ENCODE measurements around the gene NTRK1.

The NTRK1 gene

DNA sequence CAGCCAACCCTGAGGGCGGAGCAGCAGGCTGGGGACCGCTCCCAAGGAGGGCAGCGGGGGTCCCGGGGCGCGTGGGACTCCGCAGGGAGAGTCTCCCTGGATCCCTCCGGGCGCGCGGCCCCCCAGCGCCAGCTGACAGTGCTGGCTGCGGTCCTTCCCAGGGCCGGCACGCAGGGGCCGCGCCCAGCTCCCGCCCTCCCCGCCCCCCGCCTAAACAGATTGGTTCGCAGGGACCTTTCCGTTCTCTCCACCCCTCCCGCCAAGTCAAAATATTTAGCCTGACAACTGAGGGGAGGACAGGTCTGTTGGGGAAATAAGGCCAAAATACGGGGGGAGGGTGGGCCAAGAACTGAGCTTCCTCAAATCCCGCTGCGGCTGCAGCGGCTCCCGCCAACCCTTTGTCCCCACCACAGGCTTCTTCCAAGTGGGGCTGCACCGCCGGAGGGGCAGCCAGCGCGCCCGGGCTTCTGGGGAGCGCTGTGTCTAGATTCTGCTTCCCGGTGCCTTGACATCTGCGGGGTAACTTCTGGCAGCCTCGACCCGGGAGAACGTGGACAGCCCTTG, 1.6 kb upstream of the NTRK1 start, which contains the start of gene INSRR:
Gene INSRR, minus strand, starts transcription at position 159 of the 564 bp plus-strand sequence. CDS start 496 bp downstream, outside the sequence.
- no peak for DNase-seq

DNA sequence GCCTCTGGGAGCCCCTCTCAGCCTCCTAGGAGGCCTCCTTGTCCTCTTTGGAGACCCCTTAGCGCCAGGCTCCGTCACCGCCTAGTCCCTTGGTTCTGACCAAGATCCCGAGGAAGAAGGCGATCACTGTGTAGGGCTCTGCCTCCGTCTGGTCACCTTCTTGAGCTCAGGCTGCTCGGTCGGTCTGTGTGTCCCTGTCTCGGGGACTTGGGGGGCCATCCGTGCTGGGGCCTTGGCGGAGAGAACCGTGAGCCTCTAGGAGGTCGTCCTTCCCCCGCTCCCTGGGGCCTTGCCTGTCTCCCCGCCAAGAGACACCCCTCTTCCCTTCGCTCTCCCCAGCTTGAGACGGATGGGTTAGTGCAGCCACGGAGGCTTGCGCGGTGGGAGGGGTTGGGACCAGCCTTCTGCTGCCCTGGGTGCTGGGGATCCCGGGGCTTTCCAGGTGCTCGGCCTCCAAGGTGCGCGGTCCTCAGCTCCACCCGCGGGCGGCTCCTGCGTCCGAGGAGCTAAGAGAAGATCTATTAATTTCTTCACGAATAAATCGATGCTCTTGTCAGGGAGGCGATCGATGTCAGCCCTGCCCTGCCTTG, 1.0 kb upstream of the NTRK1 start:
- DNase-seq: no peak

DNA sequence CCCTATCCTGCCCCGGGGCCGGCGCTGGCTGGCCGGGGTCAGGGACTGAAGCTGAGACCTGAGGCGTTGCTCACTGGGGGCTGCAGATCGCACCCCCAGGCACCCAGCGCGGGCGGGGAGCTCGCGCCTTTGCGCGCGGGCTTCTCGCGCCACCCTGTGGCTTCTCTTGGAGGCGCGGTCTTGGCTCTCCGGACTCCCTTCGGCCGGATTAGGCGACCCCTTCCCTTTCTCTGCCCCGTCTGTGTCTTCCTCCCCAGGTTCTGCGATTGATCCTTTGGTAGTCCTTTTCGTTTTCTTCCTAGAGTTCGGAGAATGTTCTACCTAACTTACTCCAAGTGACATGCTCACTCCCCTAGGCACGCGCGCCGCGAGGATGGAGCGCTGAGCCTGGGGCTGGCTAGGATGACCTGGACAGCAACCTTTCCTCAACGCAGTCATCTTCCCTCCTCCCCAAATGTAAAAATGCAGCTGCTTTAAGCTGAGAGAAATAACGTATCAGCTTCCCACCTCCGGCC, 495 bp upstream of the NTRK1 start:
- DNase-seq: no peak

- no peak for DNase-seq
Observed at GRCh38 chr1:156862584-156862983, 1.9 kb downstream of the NTRK1 start.

DNA sequence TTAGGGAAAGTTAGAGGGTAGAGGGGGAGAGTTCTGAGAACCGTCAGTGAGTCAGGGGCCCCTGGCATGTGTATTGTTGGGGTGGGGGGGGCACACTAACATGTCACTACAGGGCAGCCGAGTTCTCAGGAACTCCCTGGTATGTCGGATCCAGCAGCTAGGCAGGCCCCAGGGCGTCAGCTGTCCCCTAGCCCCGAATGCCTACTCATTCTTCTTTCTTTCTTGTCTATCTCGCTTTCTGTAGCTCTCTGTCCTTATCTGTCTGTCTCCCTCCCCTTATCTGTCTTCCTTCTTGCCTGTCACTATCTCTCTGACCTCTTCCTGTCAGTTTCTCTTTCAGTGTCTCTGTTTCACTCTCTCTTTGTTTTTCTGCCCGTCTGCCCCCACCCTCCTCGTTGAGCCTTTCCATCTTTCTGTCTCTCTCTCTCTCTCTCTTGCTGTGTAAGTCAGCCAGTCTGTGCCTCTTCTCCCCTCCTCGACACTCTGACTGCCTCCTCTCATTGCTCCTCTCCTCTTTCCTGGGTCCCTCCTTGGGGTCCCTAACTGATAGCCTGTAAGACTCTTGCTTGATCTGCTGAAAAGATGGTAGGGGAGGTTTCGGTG, 2.4 kb downstream of the NTRK1 start:
- DNase-seq: no peak

- no peak for DNase-seq
Observed at GRCh38 chr1:156863631-156864030, 3.0 kb downstream of the NTRK1 start.

GRCh38 chr1:156864796-156865195, 4.1 kb downstream of the NTRK1 start:
- DNase-seq: no peak

DNA sequence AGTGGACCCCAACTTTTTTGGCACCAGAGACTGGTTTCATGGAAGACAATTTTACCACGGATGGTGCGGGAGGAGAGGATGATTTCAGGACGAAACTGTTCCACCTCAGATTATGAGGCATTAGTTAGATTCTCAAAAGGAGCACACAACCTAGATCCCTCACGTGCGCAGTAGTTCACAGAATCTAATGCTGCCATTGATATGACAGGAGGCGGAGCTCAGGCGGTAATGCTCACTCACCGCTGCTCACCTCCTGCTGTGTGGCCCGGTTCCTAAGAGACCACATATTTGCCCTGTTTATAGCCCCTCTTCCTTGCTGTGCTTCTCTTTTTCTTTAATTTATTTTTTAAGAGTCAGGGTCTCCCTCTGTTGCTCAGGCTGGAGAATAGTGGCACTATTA, 4.6 kb downstream of the NTRK1 start:
- no peak for DNase-seq

DNA sequence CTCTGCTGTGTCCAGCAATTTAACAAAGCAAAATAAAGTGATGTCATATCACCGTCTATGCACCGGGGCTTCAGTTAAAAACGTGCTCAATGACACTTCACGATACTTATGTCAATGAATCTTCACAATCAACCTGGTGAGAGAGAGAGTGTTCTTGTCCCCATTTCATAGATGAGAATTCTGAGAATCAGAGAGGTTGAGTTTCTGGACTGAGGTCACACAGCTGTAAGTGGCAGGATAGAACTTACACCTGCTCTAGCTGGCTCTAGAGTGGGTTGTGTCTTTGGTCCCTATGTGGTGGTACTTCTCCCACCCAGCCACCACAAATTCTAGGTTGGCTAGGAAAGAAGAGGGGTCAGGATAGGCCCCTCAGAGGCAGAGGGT, 5.2 kb downstream of the NTRK1 start:
- DNase-seq: no peak

DNA sequence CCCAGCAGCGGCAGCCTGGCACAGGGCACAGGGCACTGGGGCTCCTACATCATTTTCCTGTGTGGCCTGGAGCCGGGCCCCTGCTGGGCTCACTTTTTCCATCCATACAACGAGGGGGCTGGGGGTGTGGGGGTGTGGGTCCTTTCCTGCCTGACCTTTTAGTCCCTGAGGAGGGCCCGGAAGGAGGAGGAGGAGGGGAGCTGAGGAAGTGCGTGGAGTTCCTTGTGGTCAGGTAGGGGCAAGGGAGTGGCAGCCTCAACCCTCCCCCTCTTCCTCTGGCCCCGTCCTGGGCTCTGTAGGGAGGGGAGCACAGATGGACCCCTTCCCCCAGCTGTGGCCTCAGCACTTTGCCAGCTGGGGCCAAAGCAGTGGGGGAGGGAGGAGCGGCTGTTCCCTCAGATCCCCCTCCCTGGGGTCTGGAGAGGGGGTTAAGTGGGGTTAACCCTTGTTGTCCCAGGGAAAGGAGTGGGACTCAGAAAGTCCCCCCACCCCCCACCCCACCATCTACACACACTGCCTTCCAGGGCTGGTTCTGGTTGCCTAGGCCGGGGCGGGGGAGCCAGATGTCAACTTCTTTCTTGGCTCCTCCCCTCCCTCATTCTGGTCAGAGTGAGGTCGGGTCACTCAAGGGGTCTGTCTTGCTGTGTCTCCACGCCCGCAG, 5.7 kb downstream of the NTRK1 start:
- no peak for DNase-seq

- DNase-seq: no peak
Observed at GRCh38 chr1:156868341-156868740, 7.7 kb downstream of the NTRK1 start.

- no peak for DNase-seq
Observed at GRCh38 chr1:156869455-156869854, 8.8 kb downstream of the NTRK1 start.

GRCh38 chr1:156873659-156874058, 13.0 kb downstream of the NTRK1 start:
- DNase-seq: no peak

- no peak for DNase-seq
Observed at GRCh38 chr1:156874142-156874541, 13.5 kb downstream of the NTRK1 start.

- DNase-seq: no peak
Observed at GRCh38 chr1:156874572-156875340, 14.1 kb downstream of the NTRK1 start.

DNA sequence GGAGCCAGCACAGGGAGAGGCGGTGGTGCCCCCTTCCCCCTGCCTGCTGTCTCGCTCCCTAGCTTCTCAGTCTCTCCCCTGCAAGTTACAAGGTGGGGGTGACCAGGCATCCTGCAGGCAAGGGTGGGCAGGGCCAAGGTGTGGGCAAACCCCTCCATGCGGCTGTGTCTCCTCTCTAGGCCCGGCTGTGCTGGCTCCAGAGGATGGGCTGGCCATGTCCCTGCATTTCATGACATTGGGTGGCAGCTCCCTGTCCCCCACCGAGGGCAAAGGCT, 14.6 kb downstream of the NTRK1 start:
- no peak for DNase-seq

DNA sequence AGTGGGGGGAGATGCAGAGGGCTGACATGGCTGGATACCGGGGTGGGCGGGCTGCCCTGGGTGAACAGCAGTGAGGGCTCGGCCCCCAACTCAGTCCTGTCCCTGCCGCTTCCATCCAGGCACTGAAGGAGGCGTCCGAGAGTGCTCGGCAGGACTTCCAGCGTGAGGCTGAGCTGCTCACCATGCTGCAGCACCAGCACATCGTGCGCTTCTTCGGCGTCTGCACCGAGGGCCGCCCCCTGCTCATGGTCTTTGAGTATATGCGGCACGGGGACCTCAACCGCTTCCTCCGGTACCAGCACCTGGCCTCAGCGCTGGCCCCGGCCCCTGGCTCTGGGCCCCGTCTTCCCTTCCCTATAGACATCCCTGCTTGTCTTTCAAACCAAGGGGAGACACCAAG, 15.6 kb downstream of the NTRK1 start:
- no peak for DNase-seq

- DNase-seq: no peak
Observed at GRCh38 chr1:156877433-156878170, 16.9 kb downstream of the NTRK1 start.

DNA sequence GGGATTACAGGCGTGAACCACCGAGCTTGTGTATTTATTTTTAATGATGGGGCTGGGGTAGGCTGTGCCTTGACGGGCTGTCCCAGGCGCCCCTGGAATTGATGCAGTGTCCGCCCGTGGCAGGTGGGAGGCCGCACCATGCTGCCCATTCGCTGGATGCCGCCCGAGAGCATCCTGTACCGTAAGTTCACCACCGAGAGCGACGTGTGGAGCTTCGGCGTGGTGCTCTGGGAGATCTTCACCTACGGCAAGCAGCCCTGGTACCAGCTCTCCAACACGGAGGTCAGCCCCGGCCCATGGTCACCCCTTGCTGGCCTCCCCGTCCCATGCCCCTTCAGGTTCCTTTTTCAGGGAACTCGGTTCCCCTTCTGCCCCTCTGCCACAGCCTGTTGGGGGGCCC, 19.2 kb downstream of the NTRK1 start:
- no peak for DNase-seq

- no peak for DNase-seq
Observed at GRCh38 chr1:156880473-156880872, 19.8 kb downstream of the NTRK1 start.

- no peak for DNase-seq
Observed at GRCh38 chr1:156881101-156881500, 20.4 kb downstream of the NTRK1 start.

GRCh38 chr1:156881663-156882062, 21.0 kb downstream of the NTRK1 start:
- DNase-seq: no peak

DNA sequence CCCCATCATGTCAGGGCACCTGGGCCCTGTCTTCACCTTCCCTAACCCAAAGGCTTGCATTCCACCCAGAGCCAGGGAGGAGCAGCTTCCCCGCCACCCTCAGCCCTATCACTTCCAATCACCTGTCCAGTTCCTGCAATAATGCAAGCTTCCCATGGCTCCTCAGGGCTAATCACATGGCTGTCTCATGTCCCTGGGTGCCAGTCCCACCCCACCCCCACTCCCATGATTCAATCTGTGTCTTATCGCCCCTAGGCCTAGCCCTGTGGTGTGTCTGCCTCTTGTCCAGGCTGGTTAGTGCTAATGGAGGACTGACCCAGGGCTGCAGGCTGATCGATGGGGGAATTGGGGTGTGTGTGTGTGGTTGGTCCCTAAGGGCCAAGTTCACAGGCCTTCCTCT, 21.9 kb downstream of the NTRK1 start:
- DNase-seq: no peak
